K562 (cell line): ENCODE measurements around the gene TNFAIP3. TPM values are rescaled to one million over a fixed set of nuclear protein-coding genes. Genes with fewer than 3 reads are reported as not detected.

Source experiments
- BMI1 ChIP-seq: fragments of 150-350 bp; IDR thresholded peaks from 2 replicates; pipeline ENCODE4 v1.6.1; 2014; ENCODE audit warnings: low read length
- ZNF140 ChIP-seq: fragments of 250-450 bp; sonication (Bioruptor Pico); IDR thresholded peaks from 2 replicates; pipeline ENCODE4 v1.8.0; 2021; ENCODE audit warnings: moderate library complexity, mild to moderate bottlenecking, inconsistent platforms
- ZNF318 ChIP-seq, 2 experiments: fragments of 450-650 bp; IDR thresholded peaks; 2 replicates each; pipeline ENCODE4 v1.6.1; 2016; ENCODE audit warnings: mild to moderate bottlenecking in 2 of 2, borderline replicate concordance in 1 of 2, low read depth in 1 of 2, moderate library complexity in 1 of 2
- polyA plus RNA-seq, 8 experiments: library from polyadenylated mRNA; depleted of rRNA in 4 of 8; stranded (reverse) in 5 of 8; unstranded in 3 of 8; fragments of >200 nt; fragmentation: Nextera tagmentation in 2 of 8; fragmentation: Illumina TruSeq in 1 of 8; extraction: Ambion mirVana in 2 of 8; extraction: Trizol in 1 of 8; gene quantifications; 2 replicates each; pipeline versions ENCODE4 v1.2.1 to v1.2.3, GENCODE V29; 2011 to 2014; ENCODE audit warnings: inconsistent platforms in 1 of 8, missing spikeins in 1 of 8
- total RNA-seq, 7 experiments: library from RNA; depleted of rRNA in 6 of 7; stranded (reverse); fragments of >200 nt in 6 of 7; fragmentation: Illumina TruSeq in 2 of 7; extraction: Trizol in 2 of 7; gene quantifications; 2 replicates each; pipeline versions ENCODE4 v1.2.1 to v1.2.3, GENCODE V29; 2011 to 2021; ENCODE audit warnings: low replicate concordance in 1 of 7

TNFAIP3 gene
- total and polyA plus RNA-seq, 9 of the 15 experiments (the other 6 are each of a cell fraction or from before 2014, with no cell fraction given) = 0.79 to 17.0 (median 6.4) TPM

GRCh38 chr6:137883400-137884148 is 16.5 kb downstream of the TNFAIP3 start (continued):
- TF ChIP-seq ZNF318 (IDR thresholded peaks at IDR 0.05; ENCODE audit: borderline replicate concordance in 1 of 2, low read depth in 1 of 2) (no peak), BMI1 (no peak), ZNF140 (CRISPR knock-in tag) (no peak)
